GM12872 (cell line): ENCODE data around the gene ATP10A.

Experiments
- CTCF ChIP-seq: IDR thresholded peaks from 3 replicates; pipeline ENCODE4 v1.5.1; 2011; ENCODE audit warnings: low read depth, mild to moderate bottlenecking, low read length, moderate library complexity; ENCODE audit not compliant: insufficient read depth

ATP10A gene

DNA sequence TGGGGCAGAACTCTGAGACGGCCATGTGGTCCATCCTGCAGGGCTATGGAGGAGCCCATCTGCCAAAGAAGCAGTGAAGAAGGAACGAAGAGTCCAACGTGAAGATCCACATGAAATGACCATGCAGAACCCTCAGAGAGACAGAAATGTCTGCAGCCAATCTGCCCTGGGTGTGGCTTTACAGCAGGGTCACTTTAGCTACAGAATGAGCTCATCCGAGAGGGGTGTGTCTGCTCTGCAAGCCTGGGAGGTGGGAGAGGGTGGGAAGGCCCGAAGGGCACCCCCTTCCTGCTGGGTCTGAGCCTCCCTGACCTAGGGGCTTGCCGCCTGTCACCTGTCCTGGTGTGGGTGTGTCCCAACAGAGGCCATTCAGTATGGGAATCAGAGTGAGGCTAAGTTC is 176.3 kb downstream of the ATP10A start:
- TF ChIP-seq CTCF: no peak

- TF ChIP-seq CTCF: no peak
These were observed 178.4 kb downstream of the ATP10A start for GRCh38 chr15:25684521-25685431.

DNA sequence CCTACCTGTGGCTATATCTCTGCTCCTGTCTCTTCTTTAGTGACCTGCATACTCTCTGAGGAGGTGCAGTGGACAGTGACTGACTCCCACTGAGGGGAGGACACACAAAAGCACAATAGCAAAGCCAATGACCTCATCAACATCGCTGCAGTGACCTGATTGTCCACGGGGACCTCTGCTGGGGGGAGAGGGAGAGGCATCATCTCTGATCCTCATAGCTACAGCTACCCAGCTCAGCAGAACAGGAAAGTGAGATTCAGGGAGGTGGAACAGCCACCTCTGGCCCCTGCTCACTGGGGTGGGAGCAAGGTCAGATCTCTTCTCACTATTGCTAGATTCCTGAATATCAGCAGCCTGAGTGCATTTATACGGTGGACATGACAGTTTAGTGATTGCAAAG is 179.2 kb downstream of the ATP10A start:
- no peak for TF ChIP-seq CTCF

DNA sequence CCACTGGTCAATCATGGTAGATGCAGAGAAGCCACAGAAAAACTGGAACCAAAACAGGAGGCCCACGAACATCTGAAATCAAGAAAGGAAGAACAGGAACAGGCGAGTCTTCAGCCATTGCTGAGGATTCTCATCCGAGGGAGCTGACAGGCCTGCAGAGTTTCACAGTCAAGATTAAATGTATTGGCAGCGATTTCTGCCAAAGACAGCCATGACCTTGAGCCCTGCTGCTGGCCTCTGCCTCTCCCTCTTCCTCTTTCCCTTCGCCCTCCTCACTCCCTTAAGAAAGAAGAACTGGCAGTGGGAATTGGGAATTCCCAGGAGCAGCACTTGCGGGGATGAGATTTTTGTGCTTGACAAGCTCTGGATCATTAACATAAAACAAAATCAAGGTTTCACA is 179.7 kb downstream of the ATP10A start:
- TF ChIP-seq CTCF: no peak

DNA sequence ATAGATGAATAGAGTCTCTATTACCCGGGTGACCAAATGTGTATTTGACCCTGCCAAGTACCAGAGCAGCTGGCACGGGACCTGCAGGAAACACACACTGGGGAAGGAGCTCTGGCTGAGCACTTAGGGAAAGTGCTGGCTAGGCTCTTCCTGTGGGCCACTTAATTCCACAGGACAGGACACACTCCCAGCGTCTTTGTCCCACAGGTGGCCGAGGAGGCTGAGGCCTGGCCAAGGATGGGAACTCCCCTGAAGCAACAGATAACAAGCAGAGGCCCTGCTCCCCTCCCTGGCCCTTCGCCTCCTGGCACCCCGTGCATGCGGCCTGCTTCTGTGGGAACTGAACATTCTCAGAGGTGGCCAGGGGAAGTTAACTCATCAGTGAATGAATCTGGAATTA is 180.8 kb downstream of the ATP10A start:
- no peak for TF ChIP-seq CTCF

DNA sequence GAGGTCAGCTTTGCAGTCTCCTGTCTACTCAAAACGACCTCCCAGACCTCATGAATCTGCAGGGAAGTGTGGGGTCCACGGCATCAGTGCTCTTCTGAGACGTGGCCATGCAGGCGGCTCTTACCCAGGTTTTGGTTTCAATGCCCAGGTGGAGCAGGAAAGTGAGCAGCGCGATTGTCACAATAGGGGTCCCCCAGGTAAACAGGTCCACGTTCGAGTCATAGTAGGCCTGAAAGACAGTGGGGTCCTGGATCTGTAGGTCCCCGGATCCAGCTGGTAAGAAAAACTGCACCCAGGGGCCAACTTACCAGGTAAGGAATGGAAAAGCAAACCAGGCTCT is 182.5 kb downstream of the ATP10A start:
- TF ChIP-seq CTCF: no peak

- TF ChIP-seq CTCF: no peak
These were observed 183.0 kb downstream of the ATP10A start for GRCh38 chr15:25679964-25680685.
